HG02623 (cell line): ENCODE results near the gene CCDC194.
"Not testable (repeated sequence)": the region's sequence is repeated elsewhere in the genome, so short reads cannot be mapped to it uniquely, and the experiment has no call there.

Experiments
- ATAC-seq: cut with Tn5 transposase; IDR thresholded peaks from one replicate; pipeline ENCODE4 v1.9.1; 2021; ENCODE audit warnings: moderate library complexity; ENCODE audit not compliant: unreplicated experiment

Gene CCDC194

GRCh38 chr19:17376935-17377600 lies 16.9 kb downstream of the CCDC194 start, which contains the start of gene PLVAP:
Gene PLVAP, minus strand, starts transcription at chr19:17377342. Its CDS starts 54 bp downstream, at chr19:17377288.
- ATAC-seq: no peak

GRCh38 chr19:17370026-17370587 lies 23.9 kb downstream of the CCDC194 start:
- peak; percentile 68 for ATAC-seq

- ATAC-seq: no peak
These were observed 28.6 kb downstream of the CCDC194 start for GRCh38 chr19:17365361-17365760.

- ATAC-seq: not testable (repeated sequence)
These were observed 30.0 kb downstream of the CCDC194 start for GRCh38 chr19:17363852-17364605.

GRCh38 chr19:17359905-17360800 lies 33.8 kb downstream of the CCDC194 start:
- no peak for ATAC-seq

- no peak for ATAC-seq
These were observed 35.6 kb downstream of the CCDC194 start for GRCh38 chr19:17358395-17358794.

GRCh38 chr19:17357724-17358123 lies 36.3 kb downstream of the CCDC194 start:
- ATAC-seq: no peak

GRCh38 chr19:17357078-17357666 lies 36.8 kb downstream of the CCDC194 start:
- no peak for ATAC-seq

GRCh38 chr19:17353386-17353785 lies 40.6 kb downstream of the CCDC194 start:
- no peak for ATAC-seq

GRCh38 chr19:17352608-17353280 lies 41.3 kb downstream of the CCDC194 start:
- no peak for ATAC-seq

- no peak for ATAC-seq
These were observed 42.1 kb downstream of the CCDC194 start for GRCh38 chr19:17351815-17352435.

GRCh38 chr19:17348700-17349099 lies 45.3 kb downstream of the CCDC194 start:
- ATAC-seq: no peak

GRCh38 chr19:17347877-17348276 lies 46.1 kb downstream of the CCDC194 start:
- ATAC-seq: no peak

GRCh38 chr19:17347361-17347760 lies 46.6 kb downstream of the CCDC194 start:
- ATAC-seq: no peak

- no peak for ATAC-seq
These were observed 47.8 kb downstream of the CCDC194 start for GRCh38 chr19:17346109-17346671.

- no peak for ATAC-seq
These were observed 52.2 kb downstream of the CCDC194 start for GRCh38 chr19:17341845-17342244.

- no peak for ATAC-seq
These were observed 52.6 kb downstream of the CCDC194 start for GRCh38 chr19:17341386-17341785.

- no peak for ATAC-seq
These were observed 53.1 kb downstream of the CCDC194 start for GRCh38 chr19:17340871-17341357.
